HG03354 (cell line): ENCODE measurements around the gene MECP2.

Experiments
- ATAC-seq: cut with Tn5 transposase; IDR thresholded peaks from one replicate; pipeline ENCODE4 v1.9.1; 2021; ENCODE audit warnings: mild to moderate bottlenecking; ENCODE audit not compliant: unreplicated experiment, poor library complexity, severe bottlenecking

Gene MECP2

DNA sequence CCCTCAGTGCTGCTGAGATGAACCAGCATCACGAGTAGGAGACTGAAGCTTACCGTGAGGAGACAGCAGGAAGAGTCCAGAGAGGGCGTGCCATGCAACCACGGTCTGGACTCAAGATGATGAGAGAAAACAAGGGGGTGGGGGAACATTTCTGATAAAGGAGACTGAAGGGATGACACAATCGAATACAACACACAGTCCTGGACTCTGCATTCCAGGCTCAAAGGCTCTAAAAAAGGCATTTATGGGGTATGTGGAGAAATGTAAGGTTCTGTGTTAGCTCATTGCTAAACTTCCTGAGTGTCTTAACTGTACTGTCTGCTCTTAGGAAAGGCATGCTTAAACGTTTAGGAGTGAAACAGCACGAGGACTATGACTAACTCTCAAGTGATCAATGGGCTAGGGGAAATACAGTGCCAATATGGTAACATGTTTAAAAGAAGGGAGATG lies 57.2 kb downstream of the MECP2 start:
- no peak for ATAC-seq

GRCh38 chrX:154039577-154039976 lies 57.9 kb downstream of the MECP2 start:
- ATAC-seq, result no peak

GRCh38 chrX:154038656-154039055 lies 58.9 kb downstream of the MECP2 start:
- no peak for ATAC-seq

DNA sequence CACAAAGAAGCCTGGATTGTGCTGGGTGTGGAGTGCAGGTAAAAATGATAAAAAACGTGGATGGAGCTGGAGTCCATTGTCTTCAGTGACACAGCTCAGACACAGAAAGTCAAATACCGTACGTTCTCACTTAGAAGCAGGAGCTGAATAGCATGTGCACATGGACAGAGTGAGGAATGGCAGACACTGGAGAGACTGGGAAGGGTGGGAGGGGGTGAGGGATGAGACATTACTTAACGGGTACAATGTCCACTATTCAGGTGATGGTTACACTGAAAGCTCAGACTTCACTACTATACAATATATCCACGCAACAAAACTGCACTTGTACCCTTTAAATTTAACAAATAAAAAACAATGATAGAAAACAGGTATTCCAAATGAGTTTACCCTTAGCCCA lies 59.8 kb downstream of the MECP2 start:
- ATAC-seq, result no peak

DNA sequence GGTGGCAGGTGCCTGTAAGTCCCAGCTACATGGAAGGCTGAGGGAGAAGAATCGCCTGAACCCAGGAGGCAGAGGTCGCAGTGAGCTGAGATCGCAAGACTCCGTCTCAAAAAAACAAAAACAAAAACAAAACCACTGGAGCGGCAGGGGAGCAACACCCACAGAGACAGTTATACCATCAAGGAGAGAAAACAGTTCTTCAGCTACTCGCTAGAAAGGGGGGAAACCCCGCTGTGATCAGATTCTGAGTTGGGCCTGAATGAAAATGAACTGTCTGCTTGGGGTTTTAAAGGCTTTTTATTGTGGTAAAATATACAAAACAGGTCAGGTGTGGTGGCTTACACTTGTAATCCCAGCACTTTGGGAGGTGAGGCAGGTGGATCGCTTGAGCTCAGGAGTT lies 61.0 kb downstream of the MECP2 start:
- no peak for ATAC-seq

GRCh38 chrX:154033848-154034247 lies 63.7 kb downstream of the MECP2 start:
- no peak for ATAC-seq

DNA sequence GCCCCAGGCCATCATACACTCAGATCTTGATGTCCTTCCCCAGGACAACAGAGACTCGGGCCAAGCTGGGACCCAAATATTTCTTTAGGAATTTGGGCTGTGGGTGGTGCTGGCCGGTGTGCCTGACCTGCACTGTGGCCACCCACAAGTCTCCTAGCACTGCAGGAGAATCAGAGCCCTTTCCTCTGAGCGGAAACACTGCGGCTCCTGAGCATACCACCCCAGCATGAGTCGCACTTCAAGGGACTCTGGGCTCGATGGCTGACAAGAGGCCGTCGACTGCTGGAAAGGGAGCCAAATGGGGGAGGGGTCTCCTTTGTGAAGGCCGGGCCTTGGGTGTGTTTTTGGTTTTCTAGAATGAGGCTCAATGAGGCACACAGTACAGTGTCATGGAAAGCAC lies 64.9 kb downstream of the MECP2 start:
- ATAC-seq, result no peak

DNA sequence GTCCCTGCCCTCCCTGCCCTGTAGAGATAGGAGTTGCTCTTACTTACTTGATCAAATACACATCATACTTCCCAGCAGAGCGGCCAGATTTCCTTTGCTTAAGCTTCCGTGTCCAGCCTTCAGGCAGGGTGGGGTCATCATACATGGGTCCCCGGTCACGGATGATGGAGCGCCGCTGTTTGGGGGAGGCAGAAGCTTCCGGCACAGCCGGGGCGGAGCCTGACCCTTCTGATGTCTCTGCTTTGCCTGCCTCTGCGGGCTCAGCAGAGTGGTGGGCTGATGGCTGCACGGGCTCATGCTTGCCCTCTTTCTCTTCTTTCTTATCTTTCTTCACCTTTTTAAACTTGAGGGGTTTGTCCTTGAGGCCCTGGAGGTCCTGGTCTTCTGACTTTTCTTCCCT lies 65.4 kb downstream of the MECP2 start:
- ATAC-seq, result no peak

DNA sequence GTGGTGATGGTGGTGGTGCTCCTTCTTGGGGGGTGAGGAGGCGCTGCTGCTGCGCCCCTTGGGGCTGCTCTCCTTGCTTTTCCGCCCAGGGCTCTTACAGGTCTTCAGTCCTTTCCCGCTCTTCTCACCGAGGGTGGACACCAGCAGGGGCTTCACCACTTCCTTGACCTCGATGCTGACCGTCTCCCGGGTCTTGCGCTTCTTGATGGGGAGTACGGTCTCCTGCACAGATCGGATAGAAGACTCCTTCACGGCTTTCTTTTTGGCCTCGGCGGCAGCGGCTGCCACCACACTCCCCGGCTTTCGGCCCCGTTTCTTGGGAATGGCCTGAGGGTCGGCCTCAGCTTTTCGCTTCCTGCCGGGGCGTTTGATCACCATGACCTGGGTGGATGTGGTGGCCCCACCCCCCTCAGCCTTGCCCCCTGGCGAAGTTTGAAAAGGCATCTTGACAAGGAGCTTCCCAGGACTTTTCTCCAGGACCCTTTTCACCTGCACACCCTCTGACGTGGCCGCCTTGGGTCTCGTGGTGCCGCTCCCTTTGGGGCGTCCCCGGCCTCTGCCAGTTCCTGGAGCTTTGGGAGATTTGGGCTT lies 66.7 kb downstream of the MECP2 start:
- no peak for ATAC-seq

DNA sequence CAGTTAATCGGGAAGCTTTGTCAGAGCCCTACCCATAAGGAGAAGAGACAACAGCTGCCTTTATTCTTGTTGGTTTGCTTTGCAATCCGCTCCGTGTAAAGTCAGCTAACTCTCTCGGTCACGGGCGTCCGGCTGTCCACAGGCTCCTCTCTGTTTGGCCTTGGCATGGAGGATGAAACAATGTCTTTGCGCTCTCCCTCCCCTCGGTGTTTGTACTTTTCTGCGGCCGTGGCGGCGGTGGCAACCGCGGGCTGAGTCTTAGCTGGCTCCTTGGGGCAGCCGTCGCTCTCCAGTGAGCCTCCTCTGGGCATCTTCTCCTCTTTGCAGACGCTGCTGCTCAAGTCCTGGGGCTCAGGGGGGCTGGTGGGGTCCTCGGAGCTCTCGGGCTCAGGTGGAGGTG lies 67.3 kb downstream of the MECP2 start:
- no peak for ATAC-seq

DNA sequence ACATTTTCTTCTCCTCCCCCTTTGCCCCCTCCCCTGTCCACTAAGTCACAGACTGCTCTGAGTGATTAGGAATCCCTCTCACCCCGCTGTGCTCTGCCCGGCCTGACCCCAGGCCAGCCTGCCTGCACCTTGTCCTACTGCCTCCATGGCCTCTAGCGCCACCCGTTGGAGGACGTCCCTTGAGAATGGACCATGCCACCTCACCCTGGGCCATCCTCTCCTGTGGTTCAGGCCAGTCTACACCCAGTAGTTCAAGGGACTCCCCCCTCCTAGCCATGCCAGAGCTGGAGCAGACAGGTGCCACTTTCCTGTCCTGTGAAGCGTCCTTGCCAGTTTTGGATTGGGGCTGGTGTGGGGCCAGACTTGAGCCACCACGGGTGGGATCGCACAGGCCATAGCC lies 68.1 kb downstream of the MECP2 start:
- no peak for ATAC-seq

DNA sequence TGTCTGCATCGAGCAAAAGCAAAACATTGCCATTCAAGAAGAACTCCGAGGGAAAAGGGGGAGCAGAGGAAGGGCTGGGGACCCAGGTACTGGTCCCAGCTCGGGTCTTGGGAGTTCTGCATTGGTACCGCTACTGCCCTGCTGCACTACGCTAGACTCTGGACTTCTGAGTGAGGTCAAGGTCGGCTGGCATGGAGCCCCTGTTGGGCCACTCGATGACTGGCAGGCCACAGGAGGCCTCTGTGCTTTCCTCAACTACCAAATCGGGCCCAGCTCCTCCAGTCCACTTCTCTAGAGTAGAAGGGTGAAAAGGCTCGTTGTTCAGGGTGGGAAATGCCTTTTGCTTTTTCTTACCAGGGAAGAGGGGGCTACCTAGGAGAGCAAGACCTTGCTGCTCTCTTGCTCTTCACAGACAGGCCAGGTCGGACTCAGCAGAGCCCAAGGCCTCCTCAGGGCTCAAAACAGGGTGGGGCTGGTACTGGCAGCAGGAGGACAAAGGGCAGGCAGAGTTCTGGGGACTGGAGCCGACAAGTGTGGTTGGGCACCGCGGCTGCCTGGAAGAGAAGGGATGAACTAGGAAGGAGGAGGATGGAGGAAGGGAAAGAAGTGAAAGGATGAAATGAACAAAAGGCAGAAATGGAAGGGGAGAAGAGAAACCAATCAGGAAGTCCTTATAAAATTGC lies 68.9 kb downstream of the MECP2 start:
- ATAC-seq, result no peak

GRCh38 chrX:154027986-154028385 lies 69.5 kb downstream of the MECP2 start:
- ATAC-seq, result no peak

DNA sequence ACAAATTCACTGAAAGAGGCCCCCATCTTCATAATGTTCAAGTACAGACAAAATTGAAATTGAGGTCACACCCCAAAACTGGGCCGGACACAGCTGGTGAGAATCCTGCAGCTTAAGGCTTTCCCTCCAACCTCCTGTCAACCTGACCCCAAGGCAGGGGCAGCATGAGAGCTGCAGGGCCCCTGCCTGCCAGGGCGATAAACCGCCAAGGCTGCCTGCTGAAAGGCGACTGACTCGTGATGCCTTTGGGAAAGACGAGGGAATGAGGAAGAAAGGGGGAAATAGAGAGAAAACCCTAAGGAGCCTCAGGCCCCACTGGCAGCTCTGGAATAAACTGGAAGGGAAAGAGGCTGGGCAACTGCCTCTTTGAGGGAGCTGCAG lies 70.5 kb downstream of the MECP2 start:
- no peak for ATAC-seq

GRCh38 chrX:154026136-154027021 lies 71.1 kb downstream of the MECP2 start:
- no peak for ATAC-seq

GRCh38 chrX:154025230-154025629 lies 72.3 kb downstream of the MECP2 start:
- ATAC-seq, result no peak

DNA sequence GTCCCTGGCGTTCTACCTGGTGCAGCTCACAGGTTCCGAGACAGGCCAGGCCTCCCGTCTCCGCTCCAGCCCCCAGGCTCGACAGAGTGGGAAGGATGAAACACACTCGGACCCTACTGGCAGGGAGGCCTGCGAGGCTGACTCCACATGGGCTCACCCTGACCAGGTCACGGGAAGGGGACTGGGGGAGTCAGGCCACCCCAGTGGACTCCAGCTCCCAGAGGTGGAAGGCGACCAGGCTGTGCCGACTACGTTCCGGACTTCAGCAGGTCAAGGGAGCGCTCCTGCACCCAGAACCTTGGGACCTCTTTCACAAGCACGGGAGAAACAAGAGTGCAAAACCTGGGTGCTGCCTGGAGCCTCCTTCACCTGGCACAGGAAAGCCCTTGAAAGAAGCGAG lies 73.2 kb downstream of the MECP2 start:
- no peak for ATAC-seq

- ATAC-seq, result no peak
Measured at GRCh38 chrX:154023276-154024000, 74.1 kb downstream of the MECP2 start.

GRCh38 chrX:154022108-154022507 lies 75.4 kb downstream of the MECP2 start:
- no peak for ATAC-seq

DNA sequence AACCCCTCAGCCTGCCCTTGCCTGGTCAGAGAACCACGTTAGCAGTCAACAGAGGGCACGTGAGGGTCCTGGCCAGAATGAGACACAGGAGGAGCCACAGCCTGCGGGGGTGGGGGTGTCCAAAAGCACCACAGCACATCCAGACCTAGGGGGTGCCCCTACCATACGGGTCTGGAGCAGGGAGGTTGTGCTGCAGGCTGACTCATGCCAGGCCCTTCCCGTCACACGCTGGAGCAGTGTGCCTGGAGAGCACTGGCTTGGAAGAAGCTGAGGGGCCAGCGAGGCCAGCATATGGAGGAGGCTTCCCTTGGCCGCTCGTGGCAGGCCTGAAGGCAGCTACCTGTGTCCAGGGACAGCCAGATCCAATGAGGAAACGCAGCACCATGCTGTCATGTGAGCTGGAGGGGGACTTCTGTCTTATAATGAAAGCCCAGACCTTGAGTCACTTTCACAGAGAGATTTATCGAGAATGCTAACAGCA lies 76.3 kb downstream of the MECP2 start:
- ATAC-seq, result no peak
